GM19468 (cell line): ENCODE results near the gene TRAF4.

ENCODE experiments used
- ATAC-seq: cut with Tn5 transposase; IDR thresholded peaks from one replicate; pipeline ENCODE4 v1.9.1; 2021; ENCODE audit warnings: mild to moderate bottlenecking, moderate library complexity, moderate number of reproducible peaks; ENCODE audit not compliant: unreplicated experiment; ENCODE audit errors: extremely low read depth

The TRAF4 gene, protein sequence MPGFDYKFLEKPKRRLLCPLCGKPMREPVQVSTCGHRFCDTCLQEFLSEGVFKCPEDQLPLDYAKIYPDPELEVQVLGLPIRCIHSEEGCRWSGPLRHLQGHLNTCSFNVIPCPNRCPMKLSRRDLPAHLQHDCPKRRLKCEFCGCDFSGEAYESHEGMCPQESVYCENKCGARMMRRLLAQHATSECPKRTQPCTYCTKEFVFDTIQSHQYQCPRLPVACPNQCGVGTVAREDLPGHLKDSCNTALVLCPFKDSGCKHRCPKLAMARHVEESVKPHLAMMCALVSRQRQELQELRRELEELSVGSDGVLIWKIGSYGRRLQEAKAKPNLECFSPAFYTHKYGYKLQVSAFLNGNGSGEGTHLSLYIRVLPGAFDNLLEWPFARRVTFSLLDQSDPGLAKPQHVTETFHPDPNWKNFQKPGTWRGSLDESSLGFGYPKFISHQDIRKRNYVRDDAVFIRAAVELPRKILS

DNA sequence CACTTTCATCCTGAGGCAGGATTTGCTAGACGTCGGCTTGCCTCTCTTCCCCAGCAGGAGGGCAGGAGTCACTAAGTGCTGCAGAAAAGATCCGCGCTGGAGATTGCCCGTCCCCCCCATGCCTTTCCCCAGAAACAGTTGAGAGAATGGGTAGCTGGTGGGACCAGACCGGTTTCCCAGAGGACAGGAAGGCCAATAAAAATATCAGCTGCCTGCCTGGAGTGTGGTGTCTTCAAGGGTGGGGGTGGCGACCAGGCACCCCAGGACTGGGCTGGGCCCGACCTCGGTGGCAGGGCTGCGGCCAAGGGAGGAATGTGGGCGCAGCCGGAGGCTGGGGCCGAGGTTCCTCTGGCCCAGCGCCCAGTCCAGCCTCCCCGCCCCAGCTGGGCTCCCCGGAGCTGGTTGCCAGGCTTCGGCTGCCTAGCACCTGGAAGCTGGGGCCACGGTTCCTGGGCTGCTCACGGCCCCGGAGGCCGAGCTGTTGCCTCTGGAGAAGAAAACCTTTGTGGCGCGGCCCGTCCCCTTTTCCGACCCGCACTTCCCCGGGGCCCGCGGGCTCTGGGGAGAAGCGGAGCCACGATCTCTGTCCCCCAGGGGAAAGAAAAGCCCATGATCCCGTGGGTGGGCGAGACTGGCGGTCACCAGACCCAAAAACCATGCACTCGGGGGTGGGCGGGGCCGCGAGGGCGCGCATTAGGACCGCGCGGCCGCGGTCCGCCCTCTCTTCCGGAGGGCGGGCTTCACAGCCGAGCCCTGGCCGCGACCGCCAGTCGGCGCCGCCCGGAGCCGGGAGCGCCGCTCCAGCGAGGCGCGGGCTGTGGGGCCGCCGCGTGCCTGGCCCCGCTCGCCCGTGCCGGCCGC, at the start of gene TRAF4:
TRAF4 (plus strand) TSS at position 769 of the 861 bp plus-strand sequence. CDS start 102 bp downstream, outside the sequence.
- peak; percentile 33 for ATAC-seq

DNA sequence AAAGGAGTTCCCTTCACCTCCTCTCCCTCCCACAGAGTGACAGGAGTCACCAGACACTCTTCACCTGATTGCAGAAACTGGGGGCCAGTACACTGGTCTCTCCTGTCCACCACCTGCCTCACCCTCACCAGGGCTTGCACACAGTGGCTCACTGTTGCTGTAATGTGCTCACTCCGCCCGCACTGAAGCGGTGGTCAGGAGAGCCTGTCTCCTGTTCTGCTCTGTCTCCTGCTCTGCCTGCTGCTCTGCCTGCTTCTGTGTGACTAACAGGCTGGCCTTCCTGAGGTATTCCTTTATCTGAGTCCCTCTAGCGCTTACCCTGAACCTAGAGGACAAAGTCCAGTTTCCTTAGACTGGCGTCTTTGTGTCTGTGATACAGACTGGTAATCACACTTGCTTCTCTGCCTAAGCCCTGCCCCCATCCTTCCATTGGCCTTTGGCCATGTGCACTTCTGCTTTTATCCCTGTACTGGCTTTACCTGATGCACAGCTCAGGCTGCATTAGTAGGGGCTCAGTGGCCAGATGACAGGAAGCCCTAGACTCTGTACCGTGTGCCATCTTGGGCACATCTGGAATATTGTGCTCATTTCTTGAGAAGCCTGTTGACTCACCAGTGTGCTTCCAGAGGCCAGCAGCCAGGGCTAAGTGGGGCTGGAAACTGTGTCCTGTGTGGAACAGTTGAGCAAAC, 45.4 kb upstream of the TRAF4 start:
- ATAC-seq = no peak

DNA sequence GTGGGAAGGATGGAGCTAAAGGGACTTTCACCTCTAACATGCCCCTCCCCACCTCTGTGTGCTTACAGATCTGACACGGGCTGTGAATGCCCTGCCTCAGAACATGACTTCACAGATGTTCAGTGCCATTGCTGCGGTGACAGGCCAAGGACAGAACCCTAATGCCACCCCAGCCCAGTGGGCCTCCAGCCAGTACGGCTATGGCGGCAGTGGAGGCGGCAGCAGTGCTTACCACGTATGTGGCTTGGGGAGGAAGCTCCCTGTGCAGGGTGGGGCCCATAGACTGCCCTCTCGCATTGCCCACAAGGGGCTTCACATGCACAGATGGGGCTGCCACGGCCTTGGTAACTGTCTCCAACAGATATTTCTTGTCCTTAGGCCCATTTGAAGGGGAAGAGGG, 43.5 kb upstream of the TRAF4 start:
- no peak for ATAC-seq

DNA sequence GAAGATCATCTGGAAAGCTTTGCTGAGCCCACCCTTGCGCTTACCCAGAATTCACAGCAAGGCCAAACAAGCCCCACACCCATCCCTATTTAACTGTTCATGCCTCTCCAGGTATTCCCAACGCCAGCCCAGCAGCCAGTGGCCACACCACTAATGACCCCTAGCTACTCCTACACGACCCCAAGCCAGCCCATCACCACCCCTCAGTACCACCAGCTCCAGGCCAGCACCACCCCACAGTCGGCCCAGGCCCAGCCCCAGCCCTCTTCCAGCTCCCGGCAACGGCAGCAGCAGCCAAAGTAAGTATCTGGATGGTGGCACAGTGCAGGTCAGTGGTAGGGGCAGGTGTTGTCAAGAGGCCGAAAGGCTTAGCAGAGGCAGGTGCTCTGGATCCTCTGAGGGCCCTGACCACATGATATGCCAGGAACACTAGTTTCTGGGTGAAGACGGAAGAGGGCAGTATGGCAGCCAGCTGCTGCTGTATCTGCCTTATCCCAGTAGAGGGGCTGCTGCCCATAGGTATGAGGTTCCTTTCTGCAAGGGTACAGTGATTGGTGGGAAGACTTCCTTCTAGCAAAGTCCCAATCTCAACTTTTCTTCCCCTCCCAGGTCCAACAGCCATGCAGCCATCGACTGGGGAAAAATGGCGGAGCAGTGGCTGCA, 42.9 kb upstream of the TRAF4 start:
- ATAC-seq = no peak

- no peak for ATAC-seq
Observed at GRCh38 chr17:28702026-28702751, 41.6 kb upstream of the TRAF4 start.

GRCh38 chr17:28702752-28703150, 41.1 kb upstream of the TRAF4 start:
- ATAC-seq = no peak

- no peak for ATAC-seq
Observed at GRCh38 chr17:28703552-28704218, 40.1 kb upstream of the TRAF4 start.

DNA sequence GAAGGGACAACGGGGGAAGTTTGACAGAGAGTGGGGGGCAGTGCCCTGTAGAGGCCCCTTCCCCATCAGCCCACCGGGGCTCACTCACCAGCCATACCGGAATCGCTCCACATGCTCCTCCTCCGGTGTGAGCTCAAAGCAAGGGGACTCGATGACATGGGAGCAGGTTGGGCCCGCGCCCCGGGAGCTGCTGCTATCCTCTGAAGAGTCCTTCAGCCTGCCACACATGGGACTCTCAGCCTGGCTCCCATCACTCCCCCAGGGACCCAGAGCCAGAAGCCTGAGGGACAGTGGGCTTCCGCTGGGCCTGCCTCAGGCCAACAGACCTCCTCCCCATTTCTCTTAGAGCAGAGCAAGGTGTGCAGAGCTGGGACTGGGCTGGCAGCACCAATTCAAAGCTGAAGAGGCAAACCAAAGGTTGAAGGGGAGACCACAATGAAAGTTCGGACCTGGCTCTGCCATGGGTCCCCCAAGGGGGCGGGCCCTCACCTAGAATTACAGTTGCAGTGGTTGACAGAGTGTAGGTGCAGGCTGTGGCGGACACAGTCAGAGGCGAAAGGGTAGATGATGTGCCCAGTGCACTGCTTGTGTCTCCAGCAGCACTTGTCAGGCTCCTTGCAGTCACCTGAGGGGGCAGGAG, 39.5 kb upstream of the TRAF4 start:
- no peak for ATAC-seq

GRCh38 chr17:28705074-28705659, 38.6 kb upstream of the TRAF4 start:
- ATAC-seq = no peak

DNA sequence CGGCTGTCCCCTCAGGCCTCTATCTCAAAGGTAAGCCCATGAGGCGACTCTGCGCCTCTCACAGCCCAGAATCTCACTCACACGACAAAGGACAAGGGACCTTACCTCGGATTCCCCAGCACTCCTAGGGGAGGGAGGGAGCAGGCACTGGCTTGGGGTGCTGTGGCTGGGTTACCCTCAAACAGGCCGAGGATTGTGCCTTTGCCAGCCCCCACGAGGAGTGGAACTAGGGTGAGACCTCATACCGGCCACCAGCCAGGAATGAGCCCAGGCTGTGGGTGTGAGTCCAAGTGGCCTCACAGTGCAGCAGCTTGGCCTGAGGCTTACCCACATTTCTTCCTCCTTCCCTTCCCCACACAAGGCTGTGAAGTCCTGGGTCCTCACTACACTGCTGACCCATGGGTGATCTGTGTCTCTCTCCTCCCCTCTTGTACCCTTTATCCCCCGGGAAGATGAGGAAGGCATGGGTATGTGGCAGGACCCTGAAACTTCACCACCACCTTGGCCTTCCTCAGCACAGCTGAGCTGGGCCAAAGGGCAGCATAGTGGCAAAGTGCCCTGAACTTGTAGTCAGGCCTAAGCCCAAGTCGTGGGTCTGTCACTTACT, 38.0 kb upstream of the TRAF4 start:
- ATAC-seq = no peak

- ATAC-seq = no peak
Observed at GRCh38 chr17:28706471-28707338, 37.1 kb upstream of the TRAF4 start.

DNA sequence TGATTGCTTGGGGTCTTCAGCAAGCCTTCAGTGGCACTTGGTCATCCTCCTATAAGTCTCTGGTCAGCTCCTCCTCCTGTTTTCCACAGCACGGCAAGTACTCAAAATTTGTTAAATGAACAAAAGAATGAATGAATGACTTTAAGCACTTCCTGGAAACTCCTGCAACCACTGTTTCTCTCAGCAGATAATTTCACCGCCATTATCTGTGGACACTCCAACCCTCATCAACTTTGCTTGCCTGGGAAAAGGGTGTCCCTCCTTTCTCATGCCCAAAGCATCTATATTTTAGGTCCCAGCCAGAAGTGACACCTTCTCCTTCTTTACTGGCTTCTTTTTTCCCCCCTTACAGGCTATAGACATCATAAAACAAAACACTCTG, 36.5 kb upstream of the TRAF4 start:
- no peak for ATAC-seq

- ATAC-seq = no peak
Observed at GRCh38 chr17:28710861-28711722, 32.7 kb upstream of the TRAF4 start.

DNA sequence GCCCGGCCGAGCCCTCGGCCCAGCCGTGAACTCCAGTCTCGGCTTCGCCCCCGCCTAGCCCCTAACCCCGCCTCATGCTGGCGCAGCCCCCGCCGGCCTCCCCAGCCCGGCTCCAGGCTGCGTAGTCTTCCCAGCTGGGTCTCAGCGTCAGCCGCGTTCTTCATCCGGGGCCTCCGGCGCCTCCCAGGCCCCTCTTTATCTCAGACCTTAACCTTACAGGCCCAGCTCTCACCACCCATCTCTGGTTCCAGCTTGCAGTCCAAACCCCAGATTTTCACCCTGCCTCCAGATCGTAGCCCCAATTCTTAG, 32.1 kb upstream of the TRAF4 start, which contains the start of gene PROCA1:
PROCA1 (minus strand) TSS at position 166 of the 309 bp plus-strand sequence. CDS start 228 bp downstream, outside the sequence.
- no peak for ATAC-seq

GRCh38 chr17:28712032-28712704, 31.6 kb upstream of the TRAF4 start:
- ATAC-seq = no peak
